Myocyte (in vitro differentiated cells): Measurements from ENCODE around the gene XKR7. TPM values are rescaled to one million over a fixed set of nuclear protein-coding genes. Genes with fewer than 3 reads are reported as not detected.

Experiments used
- DNase-seq: peaks from one replicate; pipeline ENCODE4 v3.0.0-alpha.2; 2012; ENCODE audit warnings: low read depth
- total RNA-seq: library from RNA; depleted of rRNA; stranded (reverse); fragments of >200 nt; gene quantifications from 2 replicates; pipeline ENCODE4 v1.2.3, GENCODE V29; 2014

The XKR7 gene
- total RNA-seq, 1 donor from 2014 or later, result not detected

DNA sequence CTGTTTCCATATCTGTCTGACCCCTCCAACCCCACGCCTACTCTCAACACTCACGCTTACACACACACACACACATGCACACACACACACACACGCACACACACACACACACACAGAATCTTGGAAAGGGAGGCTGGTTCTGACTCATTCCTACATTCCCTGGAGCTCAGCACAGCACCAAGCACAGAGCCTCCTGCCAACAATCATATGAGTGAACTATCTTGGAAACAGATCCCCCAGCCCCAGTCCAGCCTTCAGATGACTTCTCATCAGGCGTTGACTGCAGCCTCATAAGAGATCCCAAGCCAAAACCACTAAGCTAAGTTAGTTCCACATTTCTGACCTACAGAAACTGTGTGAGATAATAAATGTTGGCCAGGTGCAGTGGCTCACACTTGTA, 70.0 kb downstream of the XKR7 start:
- no peak for DNase-seq

DNA sequence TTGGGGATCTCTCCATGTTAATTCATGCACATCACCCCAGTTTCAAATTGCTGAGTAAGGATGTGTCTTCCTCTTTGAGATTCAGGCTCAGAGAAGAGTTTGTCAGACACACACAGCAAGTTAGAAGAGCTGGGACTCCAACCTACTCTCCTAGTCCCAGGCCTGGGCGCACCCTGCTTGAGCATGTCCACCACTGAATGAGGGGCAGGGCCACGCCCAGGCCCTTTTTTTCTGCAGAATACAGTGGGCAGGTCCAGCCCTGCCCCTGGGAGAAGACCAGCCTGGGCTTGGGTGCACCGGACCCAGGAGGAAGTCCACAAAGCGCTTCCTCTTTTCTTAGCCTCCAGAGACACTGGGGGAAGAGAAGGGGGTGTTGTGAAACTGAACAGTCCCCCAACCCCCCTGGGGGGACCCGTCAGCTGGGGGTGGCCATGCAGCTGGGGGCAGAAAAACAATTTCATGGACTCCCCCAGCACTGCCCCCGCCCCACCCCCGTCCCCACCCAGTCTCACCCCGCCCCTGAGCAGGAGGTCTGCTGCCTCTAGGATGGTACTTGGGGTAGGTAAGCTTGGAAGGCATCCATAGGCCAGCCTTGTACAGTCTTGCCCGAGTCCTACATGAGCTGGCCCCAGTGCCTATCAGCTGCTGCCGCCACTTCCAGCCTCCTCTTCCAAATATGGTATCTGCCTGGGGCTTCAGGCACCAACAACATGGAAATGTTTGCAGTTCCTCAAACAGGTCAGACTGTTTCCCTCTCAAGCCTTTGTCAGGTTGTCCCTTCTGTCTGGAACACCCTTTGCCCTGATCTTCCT, 72.4 kb downstream of the XKR7 start:
- peak; percentile 58 for DNase-seq

DNA sequence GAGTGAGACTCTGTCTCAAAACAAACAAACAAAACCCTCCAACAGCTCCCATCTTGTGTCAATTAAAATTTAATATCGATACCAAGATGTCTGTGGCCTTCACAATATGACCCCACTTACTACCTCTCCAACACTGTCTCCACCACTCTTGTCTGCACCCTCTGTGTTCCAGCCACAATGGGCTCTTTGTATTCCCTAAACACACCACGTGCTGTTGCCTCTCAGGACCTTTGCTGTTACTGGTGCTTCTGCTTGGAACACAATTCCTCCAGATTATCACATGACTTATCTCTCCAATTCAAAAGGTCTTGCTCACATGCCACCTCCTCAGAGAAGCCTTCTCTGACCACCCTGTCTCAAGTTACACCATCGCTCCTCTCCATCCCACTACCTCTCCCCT, 78.0 kb downstream of the XKR7 start:
- DNase-seq, result no peak

DNA sequence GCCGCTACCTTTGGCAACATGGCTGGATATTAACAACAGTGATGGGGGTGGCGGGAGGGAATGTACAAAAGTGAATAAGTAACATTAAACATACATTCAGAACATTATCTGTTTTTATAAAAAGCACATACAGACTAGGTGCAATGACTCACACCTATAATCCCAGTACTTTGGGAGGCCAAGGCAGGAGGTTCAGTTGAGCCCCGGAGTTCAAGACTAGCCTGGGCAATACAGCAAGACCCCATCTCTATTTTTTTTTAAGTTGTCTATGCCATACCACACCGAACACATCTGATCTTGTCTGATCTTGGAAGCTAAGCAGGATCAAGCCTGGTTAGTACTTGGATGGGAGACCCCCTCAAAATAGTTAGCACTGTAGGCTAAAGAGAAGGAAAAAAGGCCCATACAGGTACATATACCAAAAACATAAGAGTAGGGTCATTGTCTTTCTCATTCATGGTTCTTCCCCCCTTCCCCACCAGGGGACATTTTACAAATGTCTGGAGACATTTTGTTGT, 82.4 kb downstream of the XKR7 start:
- DNase-seq, result no peak

DNA sequence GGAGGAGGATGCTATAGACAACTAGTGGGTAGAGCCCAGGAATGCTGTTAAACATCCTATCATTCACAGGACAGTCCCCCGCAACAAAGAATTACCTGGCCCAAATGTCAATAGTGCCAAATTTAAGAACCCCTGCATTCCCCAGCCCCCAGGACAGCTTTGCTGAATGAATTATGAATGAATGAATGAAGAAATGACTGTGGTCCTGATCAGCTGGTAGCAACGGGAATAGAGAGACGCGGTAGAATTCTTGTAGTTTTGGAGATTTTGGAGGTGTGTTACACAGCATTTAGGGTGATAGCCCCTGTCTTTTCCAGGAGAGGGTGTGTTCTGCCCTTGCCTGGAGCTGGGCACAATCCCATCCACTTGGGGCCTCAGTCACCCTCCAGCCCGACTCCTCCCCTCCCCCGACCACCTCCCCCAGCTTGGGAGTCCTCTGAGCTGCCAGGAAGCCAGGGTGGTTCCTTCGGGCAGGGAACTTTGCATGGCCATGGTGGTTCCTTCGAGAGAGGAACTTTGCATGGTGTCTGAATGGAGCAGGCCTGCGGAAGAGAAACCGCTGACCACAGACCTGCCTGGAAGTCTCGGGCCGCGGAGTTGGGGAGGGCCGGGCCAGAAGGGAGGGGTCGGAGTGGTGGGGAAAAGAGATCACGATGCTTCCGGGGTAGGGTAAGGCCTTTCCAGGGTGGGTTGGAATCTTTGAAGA, 83.1 kb downstream of the XKR7 start:
- DNase-seq, result peak; percentile 23

DNA sequence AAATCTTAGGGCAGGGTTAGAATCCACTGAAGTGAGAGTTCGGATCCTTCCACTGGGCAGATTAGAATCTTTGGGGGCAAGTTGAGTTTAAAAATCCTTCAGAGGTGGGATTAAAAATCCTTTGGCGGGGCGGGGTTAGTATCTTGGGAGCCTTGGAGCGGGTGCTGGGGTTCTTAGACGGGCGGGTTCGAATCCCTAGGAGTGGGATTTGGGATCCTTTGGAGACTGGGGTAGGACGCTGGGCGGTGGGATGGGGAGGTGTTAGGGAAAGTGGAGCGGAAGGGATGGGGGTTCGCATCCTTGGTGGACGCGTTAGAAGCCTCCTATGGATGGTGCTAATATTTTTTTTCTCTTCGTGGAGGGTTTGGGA, 83.8 kb downstream of the XKR7 start:
- no peak for DNase-seq

DNA sequence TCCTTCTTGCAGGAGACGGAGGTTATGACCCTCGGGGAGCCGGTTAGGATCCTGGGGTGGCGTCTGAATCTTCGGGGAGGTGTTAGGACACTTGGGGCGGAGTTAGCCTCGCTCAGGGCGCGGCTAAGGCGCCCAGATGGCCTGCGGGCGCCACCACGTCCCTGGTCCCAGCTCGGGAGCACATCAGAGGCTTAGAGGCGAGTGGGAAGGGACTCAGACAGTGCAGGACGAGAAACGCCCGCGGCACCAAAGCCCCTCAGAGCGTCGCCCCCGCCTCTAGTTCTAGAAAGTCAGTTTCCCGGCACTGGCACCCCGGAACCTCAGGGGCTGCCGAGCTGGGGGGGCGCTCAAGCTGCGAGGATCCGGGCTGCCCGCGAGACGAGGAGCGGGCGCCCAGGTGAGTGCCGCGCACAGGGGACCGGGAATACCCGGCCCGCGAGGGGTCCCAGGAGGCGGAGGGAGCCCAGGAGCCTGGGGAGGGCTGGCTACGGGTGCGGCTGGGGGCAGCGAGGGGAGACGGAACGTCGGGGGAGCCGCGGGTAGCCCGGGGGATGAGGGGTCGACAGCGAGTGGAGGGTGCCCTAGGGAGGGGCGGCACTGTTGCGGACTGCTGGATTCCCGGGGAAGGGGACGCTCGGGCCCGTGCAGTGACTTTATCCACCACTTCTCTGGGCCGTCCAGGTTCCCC, 84.3 kb downstream of the XKR7 start, which contains the start of gene HCK:
TSS of gene HCK (plus strand) at position 153 of the 688 bp plus-strand sequence.
- no peak for DNase-seq

DNA sequence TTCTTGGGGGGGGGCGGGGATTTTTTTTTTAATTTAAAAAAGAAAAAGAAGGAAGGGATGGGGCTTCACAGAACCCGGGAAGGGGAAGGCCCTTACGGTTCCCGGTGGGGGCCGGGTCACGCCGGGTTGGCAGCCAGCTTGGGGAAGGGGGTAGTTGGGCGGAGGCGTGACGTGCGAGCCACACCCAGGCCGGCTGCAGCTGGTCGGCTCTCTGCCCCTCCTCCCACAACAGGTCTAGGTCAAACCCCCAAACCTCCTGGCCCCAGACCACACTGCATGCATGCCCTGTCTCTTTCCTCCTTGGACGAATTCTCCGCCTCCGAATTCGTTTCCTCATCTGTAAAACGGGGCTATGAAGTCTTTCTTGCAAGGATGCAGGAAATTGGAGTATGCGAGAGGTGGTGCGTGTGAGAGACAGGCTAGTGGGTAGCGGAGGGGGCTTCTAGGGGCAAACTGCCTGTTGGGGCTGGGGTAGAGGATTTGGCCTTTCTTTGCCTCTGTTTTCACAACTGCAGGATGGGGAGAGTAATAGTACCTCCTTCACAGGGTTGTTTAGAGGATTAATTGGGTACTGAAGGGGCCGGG, 84.9 kb downstream of the XKR7 start:
- DNase-seq, result no peak

Other genes with a start within 250 kb of the XKR7 start
- gene BCL2L1, start 245.3 kb upstream of the XKR7 start, total RNA-seq, result 172 and 239 TPM in 2 replicates
- 7.0 and 10.5 TPM in 2 replicates for gene TPX2, start 228.9 kb upstream of the XKR7 start, total RNA-seq
- 0.10 and 0.13 TPM in 2 replicates for gene MYLK2, start 148.8 kb upstream of the XKR7 start, total RNA-seq
- 0.56 and 0.99 TPM in 2 replicates for gene FOXS1, start 122.5 kb upstream of the XKR7 start, total RNA-seq
- gene DUSP15, start 97.6 kb upstream of the XKR7 start, total RNA-seq, result 0.64 and 0.68 TPM in 2 replicates
- gene TTLL9, start 97.5 kb upstream of the XKR7 start, total RNA-seq, result not detected in 2 replicates
- gene PDRG1, start 16.1 kb upstream of the XKR7 start, total RNA-seq, result 7.8 and 7.9 TPM in 2 replicates
- gene CCM2L, start 42.3 kb downstream of the XKR7 start, total RNA-seq, result not detected in 2 replicates
- not detected in 2 replicates for gene HCK, start 84.1 kb downstream of the XKR7 start, total RNA-seq
- gene TM9SF4, start 141.6 kb downstream of the XKR7 start, total RNA-seq, result 41.4 and 46.4 TPM in 2 replicates
- gene PLAGL2, start 239.6 kb downstream of the XKR7 start, total RNA-seq, result 3.2 and 3.5 TPM in 2 replicates
- 36.7 and 44.7 TPM in 2 replicates for gene POFUT1, start 239.7 kb downstream of the XKR7 start, total RNA-seq